Natural killer cell (primary cell): ENCODE measurements around the gene BCL2. TPM values are rescaled to one million over a fixed set of nuclear protein-coding genes. Genes with fewer than 3 reads are reported as not detected.
A peak's percentile ranks its signal among the peaks of the same experiment; 100 is the strongest.

Experiments
- ATAC-seq, 3 donors: fragments of 150-1000 bp in 2 of 3; fragments of 200-7000 bp in 1 of 3; cut with Tn5 transposase; 1 replicate in 1 of 3; 2 replicates in 2 of 3; pipeline ENCODE4 v1.10.0; 2021; ENCODE audit warnings: mild to moderate bottlenecking in 2 of 3, moderate library complexity in 2 of 3
- DNase-seq, 2 donors: peaks; one replicate each; pipeline versions ENCODE4 v3.0.0 to v3.0.0-alpha.2; 2013 to 2021; ENCODE audit warnings: mixed read lengths in 1 of 2
- H3K27ac ChIP-seq: one replicate; pipeline ENCODE4 v1.5.1; 2013; ENCODE audit warnings: mild to moderate bottlenecking, low read length
- H3K27me3 ChIP-seq: one replicate; pipeline ENCODE4 v1.6.1; 2013; ENCODE audit warnings: low read length; ENCODE audit not compliant: control insufficient read depth, insufficient read depth
- H3K36me3 ChIP-seq: one replicate; pipeline ENCODE4 v1.6.1; 2013; ENCODE audit warnings: low read length; ENCODE audit not compliant: control insufficient read depth, insufficient read depth
- H3K4me1 ChIP-seq: one replicate; pipeline ENCODE4 v1.6.1; 2013; ENCODE audit warnings: low read length; ENCODE audit not compliant: control insufficient read depth, insufficient read depth
- H3K4me3 ChIP-seq: one replicate; pipeline ENCODE4 v1.5.1; 2013; ENCODE audit warnings: low read length
- H3K9me3 ChIP-seq: one replicate; pipeline ENCODE4 v1.6.1; 2013; ENCODE audit warnings: low read length; ENCODE audit not compliant: control insufficient read depth, insufficient read depth
- H3K27ac Mint-ChIP-seq, 2 donors: one replicate each; pipeline ENCODE4 v1.8.0; 2022; ENCODE audit warnings: mild to moderate bottlenecking in 2 of 2, mixed read lengths in 2 of 2, moderate library complexity in 1 of 2
- H3K27me3 Mint-ChIP-seq, 2 donors: one replicate each; pipeline ENCODE4 v1.8.0; 2022; ENCODE audit warnings: low read depth in 2 of 2, mixed read lengths in 2 of 2
- H3K36me3 Mint-ChIP-seq: one replicate; pipeline ENCODE4 v1.8.0; 2022; ENCODE audit warnings: mixed read lengths
- H3K4me1 Mint-ChIP-seq, 2 donors: one replicate each; pipeline ENCODE4 v1.8.0; 2022; ENCODE audit warnings: mixed read lengths in 2 of 2
- H3K4me3 Mint-ChIP-seq: one replicate; pipeline ENCODE4 v1.8.0; 2022; ENCODE audit warnings: mild to moderate bottlenecking, moderate library complexity, mixed read lengths
- H3K9me3 Mint-ChIP-seq, 2 donors: one replicate each; pipeline ENCODE4 v1.8.0; 2022; ENCODE audit warnings: mixed read lengths in 2 of 2
- CTCF ChIP-seq: fragments of 200-600 bp; IDR thresholded peaks from one replicate; pipeline ENCODE4 v1.8.0; 2022; ENCODE audit warnings: antibody characterized with exemption
- WGBS: methylation state at CpG from one replicate; pipeline ENCODE4 v1.1.7; 2013; ENCODE audit warnings: missing lambda C conversion rate; ENCODE audit not compliant: insufficient coverage; 5-methylcytosine and 5-hydroxymethylcytosine counted together
- intact Hi-C: fragments of 100-400 bp; cut with micrococcal nuclease; formaldehyde crosslinking; loops from one replicate; pipeline ENCODE4 v1.14.2; 2022
- total RNA-seq, 4 donors: library from RNA; stranded (reverse); fragments of 120-200 nt in 1 of 4; gene quantifications; one replicate each; pipeline versions ENCODE4 v1.2.3 to v1.2.4, GENCODE V29; 2013 to 2022

The BCL2 gene
- total RNA-seq, 3 donors from 2014 or later (not counting 1 experiment from before 2014, with no cell fraction given): 28.2 to 64.2 (median 33.4) TPM

GRCh38 chr18:63185984-63186383, 133.6 kb downstream of the BCL2 start:
- no peak overlapping the region for H3K27ac ChIP-seq
- Mint-ChIP-seq H3K4me3 (no peak overlapping the region), H3K27me3 (no peaks in the 10 kb centered on the region), H3K27ac (no peak overlapping the region), H3K36me3 (no peaks in the 10 kb centered on the region), H3K9me3 (no peaks in the 10 kb centered on the region), H3K4me1 (peaks cover 40 to 42% of the 10 kb centered on the region in 2 donors)
- TF ChIP-seq CTCF: no peak
- no CpG with 5 or more reads among the region's 2 CpGs for WGBS
- ATAC-seq (no peak), DNase-seq (no peak)
- no peaks in the 10 kb centered on the region for H3K36me3 ChIP-seq
- no peaks in the 10 kb centered on the region for H3K27me3 ChIP-seq
- intact Hi-C loops: loop anchor here (10.0 kb wide), 1 partner anchor 49 kb away; no protein-coding TSS in a partner anchor
- no peaks in the 10 kb centered on the region for H3K9me3 ChIP-seq
- H3K4me1 ChIP-seq: peaks cover 22% of the 10 kb centered on the region
- H3K4me3 ChIP-seq: no peak overlapping the region

GRCh38 chr18:63183952-63184770, 135.4 kb downstream of the BCL2 start:
- Mint-ChIP-seq H3K4me3 (no peak overlapping the region), H3K4me1 (peaks cover 44 to 45% of the 10 kb centered on the region in 2 donors), H3K9me3 (no peaks in the 10 kb centered on the region), H3K27me3 (no peaks in the 10 kb centered on the region), H3K36me3 (no peaks in the 10 kb centered on the region), H3K27ac (peak overlapping the region in 1 of 2 donors; percentile 62)
- ATAC-seq (no peak), DNase-seq (no peak)
- Histone ChIP-seq H3K27ac (no peak overlapping the region), H3K27me3 (no peaks in the 10 kb centered on the region), H3K36me3 (no peaks in the 10 kb centered on the region), H3K4me1 (peaks cover 22% of the 10 kb centered on the region), H3K4me3 (no peak overlapping the region), H3K9me3 (no peaks in the 10 kb centered on the region)
- intact Hi-C loops: loop anchor here (10.0 kb wide), 1 partner anchor 51 kb away; no protein-coding TSS in a partner anchor
- 89% methylated on average over 8 of the region's 8 CpGs for WGBS
- no peak for TF ChIP-seq CTCF

- intact Hi-C loops: loop anchor here (10.0 kb wide), 1 partner anchor 51 kb away; no protein-coding TSS in a partner anchor
- Histone ChIP-seq H3K27me3 (no peaks in the 10 kb centered on the region), H3K27ac (no peak overlapping the region), H3K9me3 (no peaks in the 10 kb centered on the region), H3K4me3 (no peak overlapping the region), H3K4me1 (peaks cover 22% of the 10 kb centered on the region), H3K36me3 (no peaks in the 10 kb centered on the region)
- no peak for TF ChIP-seq CTCF
- H3K36me3 Mint-ChIP-seq: no peaks in the 10 kb centered on the region
- peaks cover 44 to 48% of the 10 kb centered on the region in 2 donors for H3K4me1 Mint-ChIP-seq
- H3K27ac Mint-ChIP-seq: peak overlapping the region in 1 of 2 donors; percentile 62
- ATAC-seq: no peak
- no peaks in the 10 kb centered on the region for H3K27me3 Mint-ChIP-seq
- WGBS: 97% methylated on average over 9 of the region's 9 CpGs
- no peak for DNase-seq
- H3K4me3 Mint-ChIP-seq: no peak overlapping the region
- no peaks in the 10 kb centered on the region for H3K9me3 Mint-ChIP-seq
These were observed 136.2 kb downstream of the BCL2 start for GRCh38 chr18:63183378-63183777.
